Measurements from ENCODE around the gene SLC39A11.

Gene SLC39A11

DNA sequence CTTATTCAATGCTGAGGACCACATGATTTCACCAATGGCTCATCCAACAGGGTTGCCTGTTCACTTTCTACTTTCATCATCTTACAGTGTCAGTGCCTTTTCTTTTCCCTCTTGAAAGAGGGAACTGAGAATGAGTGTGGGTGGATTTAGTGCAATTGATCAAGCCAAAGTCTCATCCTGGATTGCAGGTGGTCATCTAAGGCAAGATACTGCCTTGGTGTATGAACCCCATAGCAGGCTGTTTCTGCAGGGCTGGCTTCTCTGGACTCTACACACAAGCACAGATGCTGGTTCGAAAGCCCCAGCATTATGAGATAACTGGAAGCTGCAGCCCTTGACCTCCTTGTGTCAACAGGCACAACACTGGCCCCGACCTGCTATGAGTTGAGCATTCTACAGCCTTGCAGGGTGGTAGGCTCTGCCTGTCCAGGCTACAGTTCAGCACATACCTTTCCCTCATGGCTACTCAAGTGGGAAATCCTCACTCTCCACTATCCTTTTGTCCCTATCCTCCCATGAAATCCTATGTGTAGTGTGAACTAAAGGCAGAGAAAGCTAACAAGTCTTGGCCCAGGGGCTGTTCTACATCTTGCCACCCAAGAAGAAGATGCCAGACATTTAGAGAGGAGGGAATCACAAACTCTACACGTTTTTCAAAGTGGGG, 358.7 kb downstream of the SLC39A11 start:
- TF ChIP-seq, protein P1, sequence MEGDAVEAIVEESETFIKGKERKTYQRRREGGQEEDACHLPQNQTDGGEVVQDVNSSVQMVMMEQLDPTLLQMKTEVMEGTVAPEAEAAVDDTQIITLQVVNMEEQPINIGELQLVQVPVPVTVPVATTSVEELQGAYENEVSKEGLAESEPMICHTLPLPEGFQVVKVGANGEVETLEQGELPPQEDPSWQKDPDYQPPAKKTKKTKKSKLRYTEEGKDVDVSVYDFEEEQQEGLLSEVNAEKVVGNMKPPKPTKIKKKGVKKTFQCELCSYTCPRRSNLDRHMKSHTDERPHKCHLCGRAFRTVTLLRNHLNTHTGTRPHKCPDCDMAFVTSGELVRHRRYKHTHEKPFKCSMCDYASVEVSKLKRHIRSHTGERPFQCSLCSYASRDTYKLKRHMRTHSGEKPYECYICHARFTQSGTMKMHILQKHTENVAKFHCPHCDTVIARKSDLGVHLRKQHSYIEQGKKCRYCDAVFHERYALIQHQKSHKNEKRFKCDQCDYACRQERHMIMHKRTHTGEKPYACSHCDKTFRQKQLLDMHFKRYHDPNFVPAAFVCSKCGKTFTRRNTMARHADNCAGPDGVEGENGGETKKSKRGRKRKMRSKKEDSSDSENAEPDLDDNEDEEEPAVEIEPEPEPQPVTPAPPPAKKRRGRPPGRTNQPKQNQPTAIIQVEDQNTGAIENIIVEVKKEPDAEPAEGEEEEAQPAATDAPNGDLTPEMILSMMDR (IDR thresholded peaks at IDR 0.05; ENCODE audit: extremely low read depth, insufficient read depth, missing control alignments): no peak
- in situ Hi-C loops (cut with MboI; ENCODE audit: low pct_unique_long_range_greater_than_20kb, low sequenced_read_pairs, unreplicated experiment): loop anchor here (10.0 to 25.0 kb wide), 2 partner anchors 241 to 454 kb away; partner anchors contain the start of gene COG1
- DNase-seq (ENCODE audit: low spot score): peak; percentile 30

- TF ChIP-seq, protein P1 (IDR thresholded peaks at IDR 0.05; ENCODE audit: extremely low read depth, insufficient read depth, missing control alignments): no peak
- in situ Hi-C loops (cut with MboI; ENCODE audit: low pct_unique_long_range_greater_than_20kb, low sequenced_read_pairs, unreplicated experiment): loop anchor here (10.0 to 25.0 kb wide), 2 partner anchors 242 to 454 kb away; partner anchors contain the start of gene COG1
- DNase-seq (ENCODE audit: low spot score): no peak
Measured at GRCh38 chr17:72732893-72733618, 359.4 kb downstream of the SLC39A11 start.

DNA sequence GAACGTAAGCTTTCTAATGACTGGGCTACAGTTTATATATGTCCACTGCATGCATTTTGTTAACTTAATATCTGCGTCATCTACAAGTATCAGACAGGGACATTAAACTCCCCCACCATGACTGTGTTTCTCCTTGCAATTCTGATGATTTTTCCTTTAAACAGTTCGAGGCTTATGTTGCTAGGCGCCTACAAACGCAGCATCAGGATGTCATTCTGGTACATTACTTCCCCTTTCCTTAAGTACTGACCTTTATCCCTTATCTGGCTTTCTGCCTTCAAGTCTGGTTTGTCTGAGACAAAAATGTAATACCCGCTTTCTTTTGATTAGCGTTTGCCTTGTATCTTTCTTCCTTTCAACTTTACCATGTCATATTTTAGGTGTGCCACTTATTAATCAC, 362.4 kb downstream of the SLC39A11 start:
- in situ Hi-C loops (cut with MboI; ENCODE audit: low pct_unique_long_range_greater_than_20kb, low sequenced_read_pairs, unreplicated experiment): loop anchor here (10.0 to 25.0 kb wide), 2 partner anchors 245 to 457 kb away; partner anchors contain the start of gene COG1
- DNase-seq (ENCODE audit: low spot score): no peak
- TF ChIP-seq, protein P1 (IDR thresholded peaks at IDR 0.05; ENCODE audit: extremely low read depth, insufficient read depth, missing control alignments): no peak

DNA sequence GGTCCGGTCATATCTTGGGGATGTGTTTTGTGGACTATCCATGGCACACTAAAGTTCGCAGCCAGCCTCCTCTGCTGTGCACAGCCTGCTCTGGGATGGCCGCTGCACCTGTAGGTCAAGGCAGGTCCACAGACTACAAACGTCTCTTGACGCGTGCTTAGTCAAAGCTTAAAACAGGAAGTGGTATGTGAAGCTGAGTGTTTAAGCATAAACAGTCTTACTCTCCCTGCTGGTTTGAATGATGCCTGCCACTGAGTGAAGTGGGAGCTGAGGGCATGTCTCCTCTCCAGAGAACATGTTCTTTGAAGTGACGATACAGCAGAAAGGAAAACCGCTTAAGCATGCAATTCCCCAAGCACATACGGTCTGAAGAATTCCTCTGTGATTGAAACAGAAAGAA, 365.6 kb downstream of the SLC39A11 start:
- DNase-seq (ENCODE audit: low spot score): peak; percentile 77
- TF ChIP-seq, protein P1 (IDR thresholded peaks at IDR 0.05; ENCODE audit: extremely low read depth, insufficient read depth, missing control alignments): peak; percentile 19
- in situ Hi-C loops (cut with MboI; ENCODE audit: low pct_unique_long_range_greater_than_20kb, low sequenced_read_pairs, unreplicated experiment): loop anchor here (10.0 to 25.0 kb wide), 2 partner anchors 460 to 638 kb away; partner anchors contain the start of gene COG1

GRCh38 chr17:72725433-72726068, 366.9 kb downstream of the SLC39A11 start:
- DNase-seq (ENCODE audit: low spot score): peak; percentile 42
- in situ Hi-C loops (cut with MboI; ENCODE audit: low pct_unique_long_range_greater_than_20kb, low sequenced_read_pairs, unreplicated experiment): loop anchor here (10.0 to 25.0 kb wide), 2 partner anchors 462 to 639 kb away; partner anchors contain the start of gene COG1
- TF ChIP-seq, protein P1 (IDR thresholded peaks at IDR 0.05; ENCODE audit: extremely low read depth, insufficient read depth, missing control alignments): peak; percentile 91

GRCh38 chr17:72724267-72724666, 368.2 kb downstream of the SLC39A11 start:
- TF ChIP-seq, protein P1 (IDR thresholded peaks at IDR 0.05; ENCODE audit: extremely low read depth, insufficient read depth, missing control alignments): no peak
- in situ Hi-C loops (cut with MboI; ENCODE audit: low pct_unique_long_range_greater_than_20kb, low sequenced_read_pairs, unreplicated experiment): loop anchor here (10.0 kb wide), 1 partner anchor 641 kb away; no protein-coding TSS in a partner anchor
- no peak for DNase-seq (ENCODE audit: low spot score)
